SK-N-DZ (cell line): Measurements from ENCODE around the gene NCAPG2. TPM values are rescaled to one million over a fixed set of nuclear protein-coding genes. Genes with fewer than 3 reads are reported as not detected.

Experiments
- DNase-seq: peaks from one replicate; pipeline ENCODE4 v3.0.0-alpha.2; 2015; ENCODE audit warnings: low spot score
- polyA plus RNA-seq, 2 experiments: library from polyadenylated mRNA; depleted of rRNA; stranded (reverse); fragments of >200 nt; gene quantifications; 2 replicates each; pipeline ENCODE4 v1.2.3, GENCODE V29; 2014

Gene NCAPG2, protein sequence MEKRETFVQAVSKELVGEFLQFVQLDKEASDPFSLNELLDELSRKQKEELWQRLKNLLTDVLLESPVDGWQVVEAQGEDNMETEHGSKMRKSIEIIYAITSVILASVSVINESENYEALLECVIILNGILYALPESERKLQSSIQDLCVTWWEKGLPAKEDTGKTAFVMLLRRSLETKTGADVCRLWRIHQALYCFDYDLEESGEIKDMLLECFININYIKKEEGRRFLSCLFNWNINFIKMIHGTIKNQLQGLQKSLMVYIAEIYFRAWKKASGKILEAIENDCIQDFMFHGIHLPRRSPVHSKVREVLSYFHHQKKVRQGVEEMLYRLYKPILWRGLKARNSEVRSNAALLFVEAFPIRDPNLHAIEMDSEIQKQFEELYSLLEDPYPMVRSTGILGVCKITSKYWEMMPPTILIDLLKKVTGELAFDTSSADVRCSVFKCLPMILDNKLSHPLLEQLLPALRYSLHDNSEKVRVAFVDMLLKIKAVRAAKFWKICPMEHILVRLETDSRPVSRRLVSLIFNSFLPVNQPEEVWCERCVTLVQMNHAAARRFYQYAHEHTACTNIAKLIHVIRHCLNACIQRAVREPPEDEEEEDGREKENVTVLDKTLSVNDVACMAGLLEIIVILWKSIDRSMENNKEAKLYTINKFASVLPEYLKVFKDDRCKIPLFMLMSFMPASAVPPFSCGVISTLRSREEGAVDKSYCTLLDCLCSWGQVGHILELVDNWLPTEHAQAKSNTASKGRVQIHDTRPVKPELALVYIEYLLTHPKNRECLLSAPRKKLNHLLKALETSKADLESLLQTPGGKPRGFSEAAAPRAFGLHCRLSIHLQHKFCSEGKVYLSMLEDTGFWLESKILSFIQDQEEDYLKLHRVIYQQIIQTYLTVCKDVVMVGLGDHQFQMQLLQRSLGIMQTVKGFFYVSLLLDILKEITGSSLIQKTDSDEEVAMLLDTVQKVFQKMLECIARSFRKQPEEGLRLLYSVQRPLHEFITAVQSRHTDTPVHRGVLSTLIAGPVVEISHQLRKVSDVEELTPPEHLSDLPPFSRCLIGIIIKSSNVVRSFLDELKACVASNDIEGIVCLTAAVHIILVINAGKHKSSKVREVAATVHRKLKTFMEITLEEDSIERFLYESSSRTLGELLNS
- 55.3 and 58.4 TPM in 2 replicates for polyA plus RNA-seq (2014; cell fraction: cytosol; rRNA removed)
- polyA plus RNA-seq (2014; cell fraction: nucleus; rRNA removed), result 63.1 and 82.0 TPM in 2 replicates

DNA sequence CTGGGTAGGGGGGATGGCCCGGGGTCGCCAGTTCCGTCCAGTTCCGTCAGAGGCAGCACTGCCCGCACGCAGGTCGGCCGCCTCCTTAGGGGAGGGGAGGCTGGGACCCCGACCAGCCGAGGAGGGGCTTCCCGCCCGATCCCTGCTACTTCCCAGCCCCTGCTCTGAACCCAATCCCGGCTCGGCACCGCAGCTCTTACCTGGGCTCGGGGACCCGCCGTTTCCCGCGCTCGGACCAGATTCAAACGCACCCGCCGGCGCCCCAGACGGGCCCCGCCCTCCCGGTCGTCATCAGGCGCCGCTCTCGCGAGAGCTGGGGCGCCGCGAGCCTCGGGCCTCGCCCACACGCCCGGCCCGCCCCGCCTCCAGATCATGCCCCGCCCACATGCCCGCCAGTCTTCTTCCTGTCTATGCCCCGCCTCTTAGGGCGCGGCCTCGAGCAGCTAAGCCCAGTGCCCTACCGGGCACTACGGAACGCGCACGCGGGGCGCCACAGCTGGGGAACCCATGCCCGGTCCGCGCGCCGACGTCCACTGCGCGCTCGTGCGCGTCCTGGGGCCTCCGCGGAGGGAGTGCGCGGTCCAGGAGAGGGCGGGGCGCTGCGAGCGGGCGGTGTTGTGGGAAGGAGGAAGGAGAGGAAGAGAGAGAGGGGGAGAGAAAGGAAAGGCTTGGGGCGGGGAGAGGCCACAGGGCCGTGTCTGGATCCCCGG, at the start of gene NCAPG2:
Gene NCAPG2, minus strand, starts transcription at position 281 of the 710 bp plus-strand sequence. CDS start 2,905 bp downstream, outside the sequence.
- peak; percentile 97 for DNase-seq

DNA sequence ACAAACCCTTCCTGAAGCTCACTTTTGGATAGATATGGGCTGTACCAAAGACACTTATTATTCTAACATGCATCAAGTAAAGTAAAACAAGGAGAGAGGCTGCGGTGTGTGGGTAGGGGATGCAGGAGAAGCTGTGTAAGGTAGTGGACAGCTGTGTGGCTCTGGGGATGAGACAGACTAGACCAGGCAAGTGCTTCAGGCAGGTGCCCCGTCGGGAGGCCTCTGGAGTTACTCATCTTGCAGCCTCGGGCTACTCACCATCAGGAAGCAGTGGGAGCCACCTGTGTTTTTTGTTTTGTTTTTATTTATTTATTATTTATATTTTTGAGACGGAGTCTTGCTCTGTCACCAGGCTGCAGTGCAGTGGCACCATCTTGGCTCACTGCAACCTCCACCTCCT, 49.3 kb upstream of the NCAPG2 start:
- DNase-seq, result no peak

DNA sequence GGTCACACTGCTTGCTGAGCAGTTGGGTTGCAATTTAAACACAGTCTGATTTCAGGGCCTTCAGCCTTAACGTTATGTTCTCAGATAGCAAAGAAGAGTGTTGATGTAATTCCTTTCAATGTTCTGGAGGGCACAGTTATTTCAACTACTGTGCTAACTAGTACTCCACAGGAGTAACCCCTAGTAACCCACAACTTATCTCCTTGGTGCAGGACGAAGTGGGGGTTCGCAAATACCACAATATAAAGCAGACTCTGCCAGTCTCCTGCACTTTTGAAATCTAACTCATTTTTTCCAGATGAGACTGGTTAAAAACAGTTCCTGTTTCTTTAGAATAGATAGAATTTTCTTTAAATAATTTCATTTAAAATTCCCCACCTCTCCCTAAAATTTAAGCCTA, 47.1 kb upstream of the NCAPG2 start:
- DNase-seq, result no peak

DNA sequence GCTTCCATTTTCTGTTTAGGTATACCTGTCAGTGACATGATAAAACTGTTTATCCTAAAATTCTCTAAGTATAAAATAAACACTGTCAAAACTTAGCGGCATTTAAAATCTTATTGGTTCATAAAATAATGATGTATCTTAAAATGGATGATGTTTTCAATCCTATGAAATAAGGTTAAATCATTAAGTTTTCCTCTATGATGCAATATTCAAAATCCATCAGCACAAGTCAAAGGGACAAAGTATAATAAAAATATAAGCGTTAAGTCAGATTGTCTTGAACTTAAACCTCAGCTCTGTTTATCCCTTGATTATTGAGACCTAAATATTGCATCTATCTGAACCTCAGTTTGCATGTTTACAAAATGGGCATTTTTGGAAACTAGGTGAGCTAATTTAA, 46.6 kb upstream of the NCAPG2 start:
- DNase-seq, result no peak

DNA sequence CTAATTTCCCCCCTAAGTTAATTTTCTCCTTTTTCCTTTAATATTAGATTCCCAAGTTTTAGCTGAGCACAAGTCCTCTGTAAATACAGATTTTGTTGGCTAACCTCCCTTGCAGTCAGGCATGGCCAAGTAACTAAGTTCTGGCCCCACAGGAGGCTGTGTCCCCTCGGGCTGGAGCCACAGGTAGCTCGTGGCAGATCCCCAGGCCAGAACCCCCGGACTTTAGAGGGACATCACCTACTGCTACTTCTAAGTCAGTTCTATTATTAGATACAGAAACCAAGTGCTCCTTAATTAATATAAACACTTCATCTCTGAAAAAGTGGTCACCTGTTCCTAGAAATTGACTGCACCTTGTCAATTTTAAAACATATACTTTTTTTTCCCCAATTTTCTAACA, 46.1 kb upstream of the NCAPG2 start:
- DNase-seq, result no peak

DNA sequence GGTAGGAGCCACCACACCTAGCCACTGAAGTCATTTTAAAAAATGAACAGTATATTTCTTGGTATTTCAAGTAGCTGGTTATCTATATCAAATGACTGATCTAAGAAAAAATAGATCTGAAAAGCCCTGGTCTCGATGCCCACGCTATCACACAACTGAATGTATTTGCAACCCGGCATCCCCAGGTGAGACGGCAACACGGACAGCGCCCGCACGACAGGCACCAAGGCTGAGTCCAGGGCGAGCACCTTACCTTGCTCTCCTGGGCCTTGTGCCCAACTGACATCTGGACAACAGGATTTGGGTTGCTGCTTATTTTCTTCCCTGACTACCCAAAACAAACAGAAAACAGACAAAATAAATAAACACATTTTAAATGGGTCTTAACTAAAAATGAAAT, 44.8 kb upstream of the NCAPG2 start:
- no peak for DNase-seq

DNA sequence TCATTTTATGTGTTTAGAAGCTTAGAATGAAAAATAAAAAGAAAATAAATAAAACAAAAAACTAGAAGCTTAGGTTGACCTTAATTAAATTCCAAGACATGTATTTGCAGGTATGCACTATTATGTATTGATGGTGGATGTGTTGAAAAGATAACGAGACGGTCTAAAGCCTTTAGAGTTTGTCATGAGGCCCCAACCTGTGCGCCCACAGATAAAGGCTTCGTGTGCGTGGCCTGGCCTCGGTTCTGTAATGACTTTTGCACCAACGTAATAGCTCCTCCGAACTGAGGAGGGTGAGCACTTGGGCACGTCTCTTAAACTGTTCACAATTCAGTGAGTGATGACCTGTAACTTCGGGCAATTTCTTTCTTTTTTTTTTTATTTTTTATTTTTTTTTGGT, 43.7 kb upstream of the NCAPG2 start:
- DNase-seq, result no peak

DNA sequence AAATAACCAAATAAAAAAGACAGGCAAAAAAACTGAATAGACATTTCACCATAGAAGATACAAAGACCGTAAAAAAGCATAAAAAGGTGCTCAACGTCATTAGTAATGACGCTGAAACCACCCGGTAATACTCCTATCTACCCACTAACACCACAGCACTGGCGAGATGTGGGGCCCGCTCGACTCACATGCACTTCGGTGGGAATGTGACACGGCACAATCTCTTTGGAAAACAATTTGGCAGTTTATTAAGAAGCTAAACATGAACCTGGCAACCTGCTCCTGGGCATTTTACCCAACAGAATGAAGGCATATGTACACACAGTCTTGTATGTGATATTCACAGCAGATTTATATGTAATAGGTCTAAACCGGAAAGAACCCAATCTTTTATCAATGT, 42.8 kb upstream of the NCAPG2 start:
- DNase-seq, result no peak

DNA sequence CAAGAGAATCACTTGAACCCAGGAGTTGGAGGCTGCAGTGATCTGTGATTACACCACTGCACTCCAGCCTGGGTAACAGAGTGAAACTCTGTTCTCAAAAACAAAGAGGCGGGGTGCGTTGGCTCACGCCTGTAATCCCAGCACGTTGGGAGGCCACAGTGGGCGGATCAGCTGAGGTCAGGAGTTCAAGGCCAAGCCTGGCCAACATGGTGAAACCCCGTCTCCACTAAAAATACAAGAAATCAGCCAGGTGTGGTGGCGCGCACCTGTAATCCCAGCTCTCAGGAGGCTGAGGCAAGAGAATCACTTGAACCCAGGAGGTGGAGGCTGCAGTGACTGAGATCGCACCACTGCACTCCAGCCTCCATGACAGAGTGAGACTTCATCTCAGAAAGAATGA, 42.4 kb upstream of the NCAPG2 start:
- DNase-seq, result no peak

DNA sequence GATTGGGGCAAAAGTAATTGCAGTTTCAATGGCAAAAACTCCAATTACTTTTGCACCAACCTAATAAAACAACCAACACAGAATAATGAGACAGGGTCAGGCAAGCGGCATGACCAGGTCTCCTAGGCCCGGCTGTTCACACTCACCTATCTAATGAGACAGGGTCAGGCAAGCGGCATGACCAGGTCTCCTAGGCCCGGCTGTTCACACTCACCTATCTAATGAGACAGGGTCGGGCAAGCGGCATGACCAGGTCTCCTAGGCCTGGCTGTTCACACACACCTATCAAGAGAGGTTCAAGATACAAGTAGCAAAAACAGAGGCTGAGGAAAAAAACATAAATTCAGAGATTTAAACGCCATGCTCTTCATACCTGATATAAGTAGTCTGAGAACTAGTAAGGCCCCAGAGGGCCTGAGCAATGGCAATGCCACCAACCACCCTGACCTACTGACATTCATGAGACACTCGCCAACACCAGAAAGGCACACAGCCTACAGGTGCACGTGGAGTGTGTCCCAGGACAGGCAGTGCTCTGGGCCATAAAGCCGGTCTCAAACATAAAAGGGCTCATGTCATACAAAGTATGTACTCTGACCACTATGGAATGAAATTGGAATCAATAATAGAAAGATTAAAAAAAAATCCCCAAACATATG, 40.6 kb upstream of the NCAPG2 start:
- DNase-seq, result no peak

DNA sequence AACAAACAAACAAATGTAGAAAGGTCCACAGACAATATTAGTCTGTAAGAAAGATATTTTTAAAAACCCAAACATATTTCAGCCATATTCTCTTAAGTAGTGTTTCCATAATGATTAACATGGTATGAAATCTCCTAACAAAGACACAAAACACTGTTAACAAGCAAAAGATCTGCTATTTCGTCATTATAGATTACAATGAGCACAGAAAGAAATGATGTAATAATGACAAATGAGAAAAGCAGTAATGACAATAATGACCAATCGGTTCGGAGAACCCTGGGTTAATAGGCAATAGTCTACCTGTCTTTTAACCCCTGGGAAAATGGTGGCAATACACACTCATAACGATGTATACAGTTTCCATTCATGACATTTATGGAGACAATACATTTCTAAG, 39.5 kb upstream of the NCAPG2 start:
- no peak for DNase-seq

DNA sequence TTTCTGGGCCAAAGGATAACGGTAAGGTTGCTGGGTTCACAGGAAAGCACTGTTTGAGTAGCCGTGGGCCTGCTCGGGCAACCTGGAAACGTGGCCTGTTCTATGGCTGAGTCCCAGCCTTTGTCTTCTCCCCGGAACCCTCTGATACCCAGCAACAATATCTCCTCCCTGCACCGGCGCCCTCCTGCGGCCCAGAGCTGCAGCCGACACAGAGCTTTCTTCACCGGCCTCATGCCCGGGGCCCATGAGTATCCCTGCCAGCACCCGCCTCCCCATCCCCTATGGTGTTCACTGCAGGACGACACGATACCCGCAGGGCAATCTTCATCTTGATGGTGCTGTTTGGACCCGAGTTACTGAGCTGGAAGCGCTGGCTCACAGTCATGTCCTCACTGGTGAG, 38.6 kb upstream of the NCAPG2 start:
- DNase-seq, result no peak

DNA sequence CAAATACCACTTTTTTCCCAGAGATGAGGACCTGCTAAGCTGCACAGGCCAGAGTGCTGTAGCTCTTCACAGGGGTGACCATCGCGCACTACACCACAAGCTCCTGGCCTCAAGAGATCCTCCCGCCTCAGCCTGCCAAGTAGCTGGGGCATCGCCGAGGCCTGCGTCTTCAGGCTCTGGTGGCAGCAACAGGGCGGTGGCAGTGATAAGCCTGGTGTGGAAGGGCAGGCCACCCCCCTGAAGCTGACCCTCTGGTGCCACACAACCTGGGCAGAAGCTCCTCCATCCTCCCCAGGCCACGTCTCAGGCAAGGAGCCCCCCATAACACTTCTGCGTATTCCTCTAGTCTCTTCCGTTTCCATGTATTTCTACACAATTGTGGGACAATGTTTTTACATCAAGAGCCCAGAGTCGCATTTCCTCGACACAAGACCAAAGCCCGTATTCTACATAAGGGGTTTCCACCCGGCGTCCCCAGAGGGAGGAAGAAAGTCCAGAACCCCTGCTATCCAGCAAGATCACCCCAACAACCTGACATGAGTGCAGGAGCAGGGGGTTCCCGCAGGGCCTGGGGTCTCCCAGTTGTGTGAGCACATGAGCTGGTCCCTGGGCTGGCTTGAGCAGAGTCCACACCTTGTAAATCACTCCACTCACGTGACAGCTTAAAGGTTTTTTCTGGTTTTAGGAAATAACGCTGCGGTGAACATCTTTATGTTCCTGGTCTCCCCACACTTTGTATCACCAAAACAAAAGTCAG, 37.6 kb upstream of the NCAPG2 start:
- DNase-seq, result no peak

DNA sequence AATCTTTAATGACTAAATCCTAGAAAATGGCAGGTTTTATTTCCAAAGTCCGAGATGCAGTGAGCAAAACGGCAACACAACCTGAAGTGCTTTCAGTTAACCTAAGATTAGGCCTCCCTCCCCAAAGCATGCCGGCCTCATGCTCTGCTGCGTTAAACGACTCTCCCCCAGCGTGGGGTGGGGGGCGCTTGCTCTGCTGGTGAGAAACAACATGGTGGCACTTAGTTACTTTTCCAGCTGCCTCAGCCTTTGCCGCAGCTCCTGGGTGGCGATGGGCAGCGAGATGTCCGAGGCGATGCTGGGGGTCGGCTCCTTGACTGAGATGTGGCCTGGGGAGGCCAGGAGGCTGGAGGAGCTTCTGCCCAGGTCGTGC, 36.7 kb upstream of the NCAPG2 start:
- no peak for DNase-seq

DNA sequence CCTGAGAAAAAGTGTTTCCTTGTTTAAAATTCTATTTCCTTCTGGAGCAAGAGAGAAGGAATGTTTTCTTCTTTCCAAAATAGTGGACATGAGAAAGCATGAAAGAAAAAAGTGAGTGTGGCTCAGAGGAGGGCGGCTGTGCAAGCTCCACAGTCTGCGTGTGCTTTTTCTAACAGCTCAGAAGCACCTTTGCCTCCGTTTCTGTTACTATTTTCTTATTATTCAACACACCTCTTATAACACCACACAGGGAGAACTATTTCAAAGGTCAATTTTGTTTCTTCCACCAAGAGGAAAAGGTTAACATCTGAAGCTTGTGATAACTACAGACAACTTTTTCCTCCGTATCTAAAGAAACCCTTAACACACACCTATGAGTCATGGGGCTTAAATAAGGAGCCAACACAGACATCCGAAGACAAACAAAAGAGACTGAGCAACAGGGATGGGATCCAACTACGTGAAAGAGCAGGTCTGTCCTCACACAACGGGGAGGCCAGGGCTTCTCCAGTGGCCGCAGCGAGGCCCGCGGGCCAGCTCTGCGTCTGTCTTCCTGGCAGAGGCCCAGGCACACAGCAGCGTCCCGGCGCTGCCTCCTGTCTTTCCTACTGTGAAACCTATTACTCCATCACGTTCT, 36.2 kb upstream of the NCAPG2 start:
- DNase-seq, result no peak

DNA sequence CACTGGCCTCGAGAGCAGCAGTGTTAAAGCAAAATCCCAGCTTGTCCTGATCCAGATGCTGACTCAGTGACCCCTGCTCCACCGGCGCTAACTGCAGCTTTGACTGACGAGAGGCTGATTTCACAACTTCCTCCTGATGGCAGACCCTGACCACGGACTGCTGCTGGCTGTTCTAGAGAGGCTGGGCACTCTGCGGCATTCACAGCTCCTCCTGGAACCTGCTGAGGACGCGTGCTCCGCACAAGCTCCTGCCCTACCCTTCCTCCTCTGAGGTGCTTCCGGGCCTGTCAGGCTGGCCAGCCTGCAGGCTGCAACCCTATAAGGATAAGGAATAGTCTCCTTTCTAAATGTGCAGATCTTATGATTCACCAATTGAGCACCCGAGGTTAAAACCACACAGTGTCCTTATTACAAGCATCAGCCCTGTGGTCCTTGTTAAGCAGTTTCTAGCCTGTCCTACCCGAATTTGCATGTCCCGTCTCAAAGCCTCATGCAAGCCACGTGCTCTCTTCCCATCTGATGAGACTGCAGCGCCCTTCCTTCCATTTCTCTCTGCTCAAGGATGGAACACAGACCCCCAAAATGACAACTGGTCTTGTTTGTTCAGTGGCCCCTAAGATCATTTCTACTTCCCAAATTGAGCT, 35.5 kb upstream of the NCAPG2 start:
- no peak for DNase-seq

DNA sequence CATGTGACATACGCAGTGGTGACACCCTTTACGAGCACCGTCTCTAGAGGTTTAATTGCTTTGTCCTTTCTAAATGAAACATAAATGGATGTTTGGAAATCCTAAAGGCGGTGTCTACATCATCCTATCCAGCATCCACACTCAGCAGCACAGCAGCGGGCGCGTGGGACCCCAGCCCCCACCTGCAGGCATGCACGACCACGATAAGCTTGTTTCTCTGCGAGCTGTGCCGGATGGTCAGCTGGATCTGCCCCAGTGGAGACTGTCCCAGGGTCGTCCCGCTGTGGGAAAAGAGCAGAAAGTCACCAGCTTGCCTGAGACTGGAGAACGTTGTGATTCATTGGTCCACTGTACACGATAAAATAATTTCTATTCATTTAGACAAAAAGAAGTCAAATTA, 34.2 kb upstream of the NCAPG2 start:
- DNase-seq, result no peak

DNA sequence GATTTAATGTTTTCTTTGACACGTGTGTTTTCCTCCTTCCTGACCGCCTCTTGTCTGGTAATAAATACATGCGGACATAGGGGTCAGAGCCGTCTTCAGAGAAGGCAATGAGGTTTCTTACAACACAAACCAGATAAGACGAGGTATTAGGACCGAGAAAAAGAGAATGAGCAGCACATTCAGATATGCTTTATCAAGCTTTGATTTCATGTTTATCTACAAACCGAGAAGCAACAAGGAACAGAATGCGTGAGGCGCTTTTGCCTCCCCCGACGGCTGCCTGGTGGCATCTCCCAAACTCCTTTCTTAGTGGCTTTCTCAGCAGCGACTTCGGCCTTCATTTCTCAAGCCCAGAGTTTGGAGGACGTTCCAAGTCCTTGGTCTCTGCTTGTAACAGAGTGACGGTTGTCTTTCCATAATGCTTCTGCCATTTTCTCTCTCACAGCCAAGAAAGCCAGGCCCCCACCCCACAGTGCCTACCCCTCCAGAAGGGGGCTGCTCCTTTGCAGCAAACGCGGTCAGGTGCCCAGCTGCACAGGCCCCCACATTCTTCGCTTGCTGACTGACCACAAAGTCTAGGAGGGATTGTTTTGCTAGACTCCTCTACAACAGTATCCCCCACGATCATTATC, 32.6 kb upstream of the NCAPG2 start:
- DNase-seq, result no peak

DNA sequence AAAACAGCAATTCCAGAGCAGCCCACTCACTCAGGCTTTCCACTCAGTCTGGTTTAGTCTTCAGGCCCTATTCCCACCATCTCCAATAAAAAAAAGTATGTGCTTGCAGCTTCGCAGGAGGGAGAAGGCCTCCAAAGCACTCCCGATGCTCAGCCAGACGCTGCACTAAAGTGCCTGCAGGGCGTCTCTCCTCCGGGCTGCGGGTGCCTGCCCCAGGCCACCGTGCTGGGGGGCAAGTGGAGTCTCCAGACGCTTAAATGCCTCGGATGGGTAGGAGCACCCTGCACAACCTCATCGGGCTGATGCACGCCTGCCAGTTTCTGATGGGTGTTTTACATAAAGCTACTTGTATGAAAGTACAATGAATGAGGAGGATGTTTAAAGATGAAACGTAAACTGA, 31.3 kb upstream of the NCAPG2 start:
- DNase-seq, result no peak
